Raji (cell line): Measurements from ENCODE around the gene PINLYP.

Experiments
- POLR2A ChIP-seq: IDR thresholded peaks from 2 replicates; pipeline ENCODE4 v1.6.1; 2011; ENCODE audit warnings: low read depth, low read length, control low read depth; ENCODE audit not compliant: insufficient read depth

The PINLYP gene

GRCh38 chr19:43575156-43575950, at the start of gene PINLYP, which contains the start of gene XRCC1:
Gene PINLYP (plus strand): TSS chr19:43575801. CDS start chr19:43577192, 1,391 bp downstream.
Gene XRCC1 (minus strand): TSS chr19:43575527. CDS start chr19:43575458, 69 bp downstream.
- peak; percentile 67 for TF ChIP-seq POLR2A

GRCh38 chr19:43525836-43526771, 49.5 kb upstream of the PINLYP start:
- no peak for TF ChIP-seq POLR2A

- TF ChIP-seq POLR2A: peak; percentile 80
These were observed 48.4 kb upstream of the PINLYP start, which contains the start of gene ETHE1 for GRCh38 chr19:43526884-43527859. Gene ETHE1 (minus strand): TSS chr19:43527201. CDS start chr19:43527177, 24 bp downstream.

DNA sequence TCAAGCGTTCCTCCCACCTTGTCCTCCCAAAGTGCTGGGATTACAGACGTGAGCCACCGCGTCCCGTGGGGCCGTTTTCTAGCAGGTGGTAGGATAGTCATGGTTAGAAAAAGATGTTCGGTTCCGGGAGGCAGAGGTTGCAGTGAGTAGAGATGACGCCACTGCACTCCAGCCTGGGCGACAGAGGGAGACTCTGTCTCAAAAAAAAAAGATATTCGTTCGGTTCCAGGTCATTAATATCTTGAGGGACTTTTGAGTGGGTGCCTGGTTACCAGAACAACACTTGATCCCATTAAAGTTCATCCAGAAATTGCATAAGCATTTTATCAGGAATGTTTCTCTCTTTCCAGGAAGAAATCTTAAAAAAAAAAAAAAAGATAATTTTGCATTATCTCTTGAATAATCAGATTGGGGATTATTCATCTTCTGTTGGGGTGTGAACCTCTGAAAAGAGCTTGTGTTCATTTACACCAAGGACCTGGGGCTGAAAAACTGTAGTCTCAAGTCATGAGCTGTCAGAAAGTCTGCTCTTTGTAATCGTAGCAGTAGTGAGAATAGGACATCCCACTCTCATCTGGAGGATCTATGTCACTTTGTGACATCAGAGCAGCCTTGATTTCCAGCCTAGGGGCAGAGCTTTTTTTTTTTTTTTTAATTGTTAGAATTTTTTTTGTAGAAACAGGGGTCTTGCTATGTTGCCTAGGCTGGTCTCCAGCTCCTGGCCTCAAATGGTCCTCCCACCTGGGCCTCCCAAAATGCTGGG, 47.6 kb upstream of the PINLYP start:
- TF ChIP-seq POLR2A: no peak

GRCh38 chr19:43532571-43532961, 43.0 kb upstream of the PINLYP start:
- peak; percentile 44 for TF ChIP-seq POLR2A

- peak; percentile 76 for TF ChIP-seq POLR2A
These were observed 42.5 kb upstream of the PINLYP start, which contains the start of gene ZNF575 for GRCh38 chr19:43532962-43533545. Gene ZNF575 (plus strand): TSS chr19:43533188. CDS start chr19:43534423, 1,235 bp downstream.

GRCh38 chr19:43533546-43534304, 41.9 kb upstream of the PINLYP start:
- peak; percentile 30; the same call in 1 of the 2 replicates for TF ChIP-seq POLR2A

DNA sequence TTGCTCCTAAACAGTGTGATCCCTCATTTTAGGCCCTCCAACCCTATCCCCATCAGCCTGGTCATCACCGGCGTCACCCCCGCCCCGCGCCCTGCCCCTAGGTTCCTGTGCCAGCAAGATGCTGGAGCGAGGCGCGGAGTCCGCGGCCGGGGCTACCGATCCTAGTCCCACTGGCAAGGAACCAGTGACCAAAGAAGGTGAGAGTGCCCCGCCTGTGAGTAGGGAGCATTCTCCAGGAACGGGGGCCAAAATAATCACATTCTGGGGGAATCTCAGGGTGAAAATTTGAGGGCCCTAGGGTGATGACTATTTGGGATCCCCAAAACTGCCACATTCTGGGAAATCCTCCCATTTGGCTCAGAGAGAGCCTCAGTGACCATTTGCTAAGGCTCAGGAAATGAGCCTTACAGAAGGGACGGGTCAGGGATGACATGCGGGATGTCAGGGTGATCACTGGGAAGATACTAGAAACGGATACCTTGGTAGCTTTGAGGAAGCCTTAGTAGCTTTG, 41.2 kb upstream of the PINLYP start:
- TF ChIP-seq POLR2A: no peak

- no peak for TF ChIP-seq POLR2A
These were observed 40.5 kb upstream of the PINLYP start for GRCh38 chr19:43534816-43535761.

DNA sequence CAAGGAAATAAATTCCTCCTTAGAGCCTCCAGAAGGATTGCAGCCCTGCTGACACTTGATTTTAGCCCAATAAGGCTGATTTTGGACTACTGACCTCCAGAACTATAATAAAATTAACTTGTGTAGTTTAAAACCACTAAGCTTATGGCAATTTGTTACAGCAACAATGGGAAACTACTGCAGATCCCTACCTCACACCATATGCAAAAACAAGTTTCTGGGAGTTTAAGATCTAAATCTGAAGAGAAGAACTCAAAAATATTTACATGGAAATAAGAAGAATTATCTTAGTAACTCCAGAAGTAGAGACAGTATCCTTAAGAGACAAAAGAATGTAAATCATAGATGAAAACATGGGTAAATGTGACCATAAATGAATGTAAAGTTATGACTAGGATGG, 36.7 kb upstream of the PINLYP start:
- no peak for TF ChIP-seq POLR2A

DNA sequence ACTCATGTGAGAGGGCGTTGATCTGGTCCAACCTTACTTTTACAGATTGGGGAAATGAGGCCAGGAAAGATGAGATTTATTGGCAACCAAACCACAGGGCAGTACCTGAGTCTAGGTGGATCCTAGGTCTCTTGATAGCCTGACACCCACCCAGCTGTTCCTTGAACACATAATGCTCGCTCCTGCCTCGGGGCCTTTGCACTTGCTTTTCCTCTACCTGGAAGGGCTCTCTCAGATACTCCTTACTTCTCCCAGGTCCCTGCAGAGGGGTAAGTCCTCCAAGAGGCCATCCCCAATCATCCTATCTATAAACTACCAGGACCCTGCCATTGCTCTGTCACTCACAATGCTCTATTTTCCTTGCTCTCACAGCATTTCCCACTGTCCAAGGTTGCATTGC, 35.2 kb upstream of the PINLYP start:
- TF ChIP-seq POLR2A: no peak
